Endometrial microvascular endothelial cells (primary cell): Measurements from ENCODE around the gene ZNF45. TPM values are rescaled to one million over a fixed set of nuclear protein-coding genes. Genes with fewer than 3 reads are reported as not detected.
"Not testable (repeated sequence)": the region's sequence is repeated elsewhere in the genome, so short reads cannot be mapped to it uniquely, and the experiment has no call there.

Experiments used
- in situ Hi-C: cut with HindIII; loops from 2 replicates; pipeline ENCODE4 v1.10.0; 2017; ENCODE audit warnings: low sequenced_read_pairs, low pct_unique_long_range_greater_than_20kb; ENCODE audit errors: inconsistent ontology term
- total RNA-seq: library from RNA; depleted of rRNA; stranded (reverse); fragments of >200 nt; gene quantifications from one replicate; pipeline ENCODE4 v1.2.3, GENCODE V29; 2015; ENCODE audit errors: inconsistent ontology term

Gene ZNF45
- 10.5 TPM for total RNA-seq

DNA sequence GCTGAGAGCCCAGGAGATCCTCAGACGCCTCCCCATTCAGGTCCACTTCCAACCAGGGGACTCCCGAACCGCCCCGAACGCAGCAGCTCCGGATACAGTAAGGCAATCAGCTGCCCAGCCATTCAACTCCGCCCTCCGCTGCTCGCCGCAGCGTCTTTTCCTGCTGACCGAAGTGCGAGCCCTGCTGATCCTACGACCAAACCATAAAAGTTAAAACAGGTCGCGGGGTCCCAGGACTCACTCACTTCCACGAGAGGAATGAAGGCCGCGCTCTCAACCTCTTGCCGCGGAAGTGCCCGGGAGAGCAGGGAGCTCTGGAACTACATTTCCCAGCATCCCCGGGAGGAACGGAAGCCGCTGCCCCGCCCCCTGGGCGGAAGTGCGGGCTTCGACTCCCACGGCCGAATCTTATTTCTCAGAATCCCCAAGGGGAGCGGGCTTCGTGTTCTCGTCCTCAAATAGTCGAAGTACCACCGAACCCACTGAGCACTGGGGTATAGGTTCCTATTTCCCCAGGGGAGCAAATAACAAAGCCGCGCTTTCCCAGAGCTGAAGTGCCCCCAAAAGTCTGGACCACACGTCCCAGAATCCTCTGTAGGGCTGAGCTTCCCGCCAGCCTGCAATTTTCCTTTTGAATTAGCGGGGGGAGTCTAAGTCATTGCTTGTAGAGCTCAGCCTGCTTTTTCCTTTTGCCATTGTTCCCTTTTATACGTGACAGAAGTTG, at the start of gene ZNF45:
Gene ZNF45, minus strand, starts transcription at position 298 of the 724 bp plus-strand sequence. CDS start 13,097 bp downstream, outside the sequence.
- in situ Hi-C loops, result no loop called here

DNA sequence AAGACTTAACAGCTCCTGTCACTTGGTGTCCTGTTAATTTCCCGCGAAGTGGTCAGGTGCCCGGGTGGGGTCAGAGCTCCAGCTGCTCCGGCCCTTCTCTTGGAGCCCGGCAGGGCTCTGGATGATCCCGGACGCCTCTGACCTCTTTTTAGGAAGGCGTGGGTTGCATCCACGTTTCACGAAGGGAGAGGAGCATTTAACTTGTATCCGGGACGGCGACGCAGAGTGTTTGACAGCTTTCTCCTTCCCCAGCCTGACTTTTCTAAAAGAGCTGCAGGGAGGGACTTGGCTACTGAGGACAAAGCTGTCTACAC, 49.6 kb upstream of the ZNF45 start:
- in situ Hi-C loops, result no loop called here

DNA sequence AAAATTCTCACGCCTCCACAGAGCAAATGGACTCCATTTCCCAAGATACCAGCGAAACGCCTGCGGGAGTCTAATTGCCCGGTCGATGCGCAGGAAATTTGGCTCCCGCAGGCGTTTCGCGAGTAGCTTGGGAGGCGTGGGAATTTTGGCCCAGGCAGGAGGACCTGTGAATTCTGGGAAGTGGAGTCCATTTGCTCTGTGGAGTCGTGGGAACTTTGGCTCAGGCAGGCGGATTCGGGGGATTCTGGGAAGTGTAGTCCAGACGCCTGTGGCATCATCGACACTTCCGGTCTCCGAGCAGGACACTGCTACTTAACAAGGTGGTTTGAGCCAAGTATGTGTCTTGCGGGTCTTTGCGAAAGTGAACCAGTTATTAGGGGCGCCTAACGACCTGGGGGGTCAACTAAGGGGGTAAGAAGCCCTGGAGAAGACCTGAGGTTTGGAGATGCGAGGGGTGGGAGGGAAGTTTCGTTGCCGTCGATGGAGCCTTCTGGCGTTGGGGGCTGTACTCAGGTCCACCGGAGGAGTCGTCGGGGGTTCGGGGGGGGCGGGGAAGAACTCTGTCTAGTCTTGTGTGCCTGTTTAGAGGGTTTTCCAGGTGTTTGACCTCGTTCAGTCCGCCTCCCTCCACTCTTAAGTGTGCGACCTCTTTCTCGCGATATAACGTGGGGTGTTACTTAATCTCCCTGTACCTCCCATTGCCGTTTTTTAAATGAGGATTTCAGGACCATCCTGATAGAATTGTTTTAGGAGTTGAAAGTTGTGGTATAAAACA, 49.0 kb upstream of the ZNF45 start, which contains the start of gene ZNF155:
Gene ZNF155, plus strand, starts transcription at position 277 of the 775 bp plus-strand sequence. CDS start 4,356 bp downstream, outside the sequence.
- in situ Hi-C loops, result no loop called here

DNA sequence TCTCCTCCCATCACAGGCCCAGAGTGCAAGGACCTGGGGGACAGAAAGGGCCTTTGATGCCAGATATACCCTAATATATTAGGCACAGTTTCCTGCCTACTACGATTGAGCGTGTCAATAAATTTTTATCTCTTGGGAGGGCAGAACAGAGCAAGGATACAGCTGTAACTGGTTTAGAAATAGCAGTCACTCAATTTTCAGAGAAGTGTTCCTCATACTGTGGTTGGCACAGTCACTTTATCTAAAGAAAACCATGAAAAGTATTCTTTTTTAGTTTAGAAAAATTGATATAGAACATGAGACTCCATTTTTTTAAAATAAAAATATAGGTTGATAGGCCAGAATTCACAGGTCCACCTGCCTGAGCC, 48.4 kb upstream of the ZNF45 start:
- in situ Hi-C loops, result no loop called here

- in situ Hi-C loops, result no loop called here
These were observed 41.6 kb upstream of the ZNF45 start for GRCh38 chr19:43976732-43977131.

- in situ Hi-C loops, result no loop called here
These were observed 31.1 kb upstream of the ZNF45 start for GRCh38 chr19:43966079-43966694.

- in situ Hi-C loops, result no loop called here
These were observed 25.3 kb upstream of the ZNF45 start for GRCh38 chr19:43960411-43960810.

GRCh38 chr19:43957891-43958290, 22.8 kb upstream of the ZNF45 start:
- in situ Hi-C loops, result no loop called here

GRCh38 chr19:43956827-43957226, 21.7 kb upstream of the ZNF45 start:
- in situ Hi-C loops, result no loop called here

DNA sequence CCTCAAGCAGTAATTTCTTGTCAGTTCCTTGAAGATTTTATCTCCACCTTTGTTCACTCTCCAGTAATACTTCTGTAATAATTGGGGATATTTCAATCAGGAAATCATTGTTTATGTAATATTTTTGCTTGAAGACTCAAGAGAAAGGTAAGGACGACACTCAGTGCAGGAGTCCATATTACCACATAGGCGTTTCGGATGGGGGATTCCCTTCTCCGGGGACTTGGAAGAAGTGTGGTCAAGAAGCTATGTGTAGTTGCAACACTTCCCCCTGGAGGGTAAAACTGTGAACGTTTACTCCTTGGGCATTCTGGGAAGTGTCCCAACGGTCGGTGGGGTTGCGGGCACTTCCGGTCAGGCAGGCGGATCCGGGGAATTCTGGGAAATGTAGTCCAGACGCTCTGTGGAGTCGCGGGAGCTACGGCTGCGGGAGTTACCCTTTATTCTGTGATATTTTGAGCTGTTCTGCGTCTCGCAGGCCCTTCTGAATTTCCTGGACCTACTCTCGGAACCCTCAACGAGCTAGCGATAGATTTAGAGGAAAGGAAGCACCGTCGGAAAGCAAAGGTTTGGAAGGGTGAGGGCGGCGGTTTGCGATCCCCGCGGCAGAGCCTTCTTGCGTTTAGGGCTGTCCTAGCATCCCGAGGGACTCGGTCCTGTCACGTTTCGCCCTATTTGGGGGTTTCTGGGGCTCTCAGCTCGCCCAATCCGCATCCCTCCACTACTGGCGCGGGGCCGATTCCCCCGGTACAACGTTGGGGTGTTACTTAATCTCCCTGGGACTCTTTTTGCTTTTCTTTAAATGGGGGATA, 16.0 kb upstream of the ZNF45 start, which contains the start of gene ZNF221:
Gene ZNF221, plus strand, starts transcription at position 395 of the 812 bp plus-strand sequence. CDS start 11,499 bp downstream, outside the sequence.
- in situ Hi-C loops, result no loop called here

- in situ Hi-C loops, result not testable (repeated sequence)
These were observed 14.7 kb upstream of the ZNF45 start for GRCh38 chr19:43949803-43950202.

- in situ Hi-C loops, result not testable (repeated sequence)
These were observed 12.3 kb upstream of the ZNF45 start for GRCh38 chr19:43947412-43947811.

GRCh38 chr19:43941209-43941608, 6.1 kb upstream of the ZNF45 start:
- in situ Hi-C loops, result no loop called here

DNA sequence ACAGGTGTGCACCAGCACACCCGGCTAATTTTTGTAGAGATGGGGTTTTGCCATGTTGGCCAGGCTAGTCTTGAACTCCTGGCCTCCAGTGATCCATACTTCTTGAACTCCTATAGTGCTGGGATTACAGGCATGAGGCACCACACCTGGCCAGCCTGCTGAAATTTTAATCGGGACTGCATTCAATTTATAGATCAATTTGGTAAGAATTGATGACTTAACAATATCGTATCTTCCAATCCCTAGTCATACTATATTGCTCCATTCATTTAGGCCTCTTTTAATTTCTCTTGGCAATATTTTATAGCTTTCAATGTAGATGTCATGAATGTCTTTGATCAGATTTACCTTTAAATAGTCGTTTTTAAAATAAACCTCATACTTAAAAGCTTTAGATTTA, 5.6 kb upstream of the ZNF45 start:
- in situ Hi-C loops, result no loop called here

GRCh38 chr19:43939557-43940260, 4.6 kb upstream of the ZNF45 start:
- in situ Hi-C loops, result no loop called here

DNA sequence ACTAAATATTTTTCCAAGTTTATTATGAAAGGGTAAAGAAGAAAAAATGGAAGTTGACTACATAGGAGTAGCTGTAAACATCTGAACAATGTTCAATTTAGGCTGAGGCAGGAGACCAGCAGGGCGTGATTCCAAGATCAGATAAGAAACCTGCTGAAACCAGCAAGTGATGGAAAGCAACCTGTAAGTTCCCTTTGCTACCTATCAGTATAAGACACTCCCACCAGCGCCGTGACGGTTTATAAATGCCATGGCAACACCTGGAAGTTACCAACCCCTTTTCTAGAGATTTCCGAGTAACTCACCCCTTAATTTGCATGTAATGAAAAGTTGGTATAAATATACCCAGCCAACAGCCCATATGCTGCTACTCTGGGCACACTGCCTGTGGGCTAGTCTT, 1.1 kb upstream of the ZNF45 start:
- in situ Hi-C loops, result no loop called here

DNA sequence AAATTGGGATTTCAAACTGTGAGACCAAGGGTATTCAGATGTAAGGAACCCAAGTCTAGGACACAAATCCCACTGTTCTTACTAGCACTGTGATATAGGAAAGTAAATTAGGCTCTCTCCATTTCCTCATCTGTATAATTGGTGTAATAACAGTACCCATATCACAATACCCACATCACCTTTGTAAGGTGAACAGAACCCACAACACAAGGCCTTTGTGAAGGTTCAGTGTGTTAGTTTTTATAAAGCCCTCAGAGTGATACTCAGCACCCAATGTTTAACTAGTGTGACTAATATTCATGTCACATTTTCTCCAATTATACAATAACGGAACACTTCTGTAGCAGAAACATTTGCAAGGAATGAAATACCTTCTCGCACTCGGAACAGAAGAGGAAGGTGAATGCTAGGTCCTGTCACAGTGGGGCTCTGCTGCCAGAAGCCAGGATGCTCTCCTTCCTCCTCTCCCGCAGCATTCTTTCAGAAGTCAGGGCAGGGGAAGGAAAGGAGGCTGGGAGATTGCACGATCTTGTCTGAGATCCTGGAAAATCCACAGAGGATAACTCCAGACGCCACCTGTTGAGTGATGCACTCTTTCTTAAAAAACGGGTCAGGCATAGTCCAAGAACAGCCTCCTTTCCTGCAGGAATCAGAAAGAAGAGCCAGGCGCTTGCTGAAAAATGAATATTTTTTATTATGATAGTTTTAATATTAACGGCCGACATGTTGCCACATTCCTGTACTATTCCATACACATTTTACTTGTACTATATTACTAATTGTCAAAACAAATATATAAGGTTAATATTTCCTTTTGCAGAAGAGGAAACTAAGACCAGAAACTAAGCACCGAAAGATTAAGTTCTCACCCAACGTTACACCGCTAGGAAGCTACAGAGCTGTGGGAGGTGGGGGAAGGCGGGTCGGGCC, 762 bp downstream of the ZNF45 start:
- in situ Hi-C loops, result no loop called here
